ENCODE data around the gene HEATR1. TPM values are rescaled to one million over a fixed set of nuclear protein-coding genes. Genes with fewer than 3 reads are reported as not detected.

The HEATR1 gene
- total RNA-seq, 2 experiments from 2014 or later: 34.4 to 69.0 TPM

GRCh38 chr1:236550961-236551851 lies 53.1 kb downstream of the HEATR1 start:
- no peaks in the 10 kb centered on the region for H3K9me2 ChIP-seq (ENCODE audit: insufficient read depth, low read length)
- H3K27ac ChIP-seq (ENCODE audit: low read depth, low read length, poor library complexity, severe bottlenecking): no peak overlapping the region
- H3K4me3 ChIP-seq (ENCODE audit: low read depth, low read length, poor library complexity, severe bottlenecking): no peak overlapping the region
- no peak overlapping the region for H2AFZ ChIP-seq (ENCODE audit: low read length)
- no peaks in the 10 kb centered on the region for H4K20me1 ChIP-seq (ENCODE audit: insufficient read depth, low read length)
- ChIA-PET CTCF (ENCODE audit: unreplicated experiment) (no interaction called here), POLR2A (interaction anchor here (0.6 to 2.1 kb wide), 4 partner anchors 17 to 1192 kb away, joined by 3 to 5 read pairs (median 4); no protein-coding TSS in a partner anchor)
- no peak for DNase-seq (ENCODE audit: low spot score)
- H3K9me3 ChIP-seq (ENCODE audit: low read length): no peaks in the 10 kb centered on the region
- no peaks in the 10 kb centered on the region for H3K4me1 ChIP-seq (ENCODE audit: insufficient read depth, low read length, poor library complexity, severe bottlenecking)
- peaks cover 99% of the 10 kb centered on the region for H3K36me3 ChIP-seq (ENCODE audit: insufficient read depth, low read length)
- intact Hi-C loops (cut with micrococcal nuclease; ENCODE audit: unreplicated experiment): loop anchor here (5.0 kb wide), 1 partner anchor 36 kb away; no protein-coding TSS in a partner anchor
- H3K4me2 ChIP-seq (ENCODE audit: low read length): no peak overlapping the region
- no peaks in the 10 kb centered on the region for H3K79me2 ChIP-seq (ENCODE audit: insufficient read depth, low read depth, low read length)
- TF ChIP-seq EZH2phosphoT487 (IDR thresholded peaks at IDR 0.05; ENCODE audit: borderline replicate concordance, low read depth, low read length) (no peak), CTCF (conservative IDR thresholded peaks at IDR 0.05; ENCODE audit: low read length) (no peak)
- BruUV-seq (replicated peaks): no TSS peak

DNA sequence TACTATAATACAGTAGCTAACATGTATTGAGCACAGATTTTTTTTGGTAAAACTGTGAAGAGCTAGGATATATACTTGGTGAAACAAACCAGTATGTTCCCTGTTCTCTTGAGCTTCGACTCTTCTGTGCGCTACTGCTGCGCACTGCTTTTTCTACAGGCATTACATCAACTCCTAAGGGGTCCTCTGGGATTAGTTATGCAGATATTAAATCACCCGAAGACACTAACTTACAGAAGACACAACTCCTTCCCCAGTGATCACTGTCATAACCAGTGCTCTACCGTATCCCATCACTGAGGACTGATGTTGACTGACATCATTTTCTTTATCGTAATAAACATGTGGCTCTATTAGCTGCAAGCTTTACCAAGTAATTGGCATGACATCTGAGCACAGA lies 55.9 kb downstream of the HEATR1 start:
- Histone ChIP-seq H3K9me2 (ENCODE audit: insufficient read depth, low read length) (no peaks in the 10 kb centered on the region), H3K4me3 (ENCODE audit: low read depth, low read length, poor library complexity, severe bottlenecking) (no peak overlapping the region), H3K4me2 (ENCODE audit: low read length) (no peak overlapping the region), H3K36me3 (ENCODE audit: insufficient read depth, low read length) (peaks cover 100% of the 10 kb centered on the region), H3K4me1 (ENCODE audit: insufficient read depth, low read length, poor library complexity, severe bottlenecking) (no peaks in the 10 kb centered on the region), H3K79me2 (ENCODE audit: insufficient read depth, low read depth, low read length) (no peaks in the 10 kb centered on the region), H2AFZ (ENCODE audit: low read length) (no peak overlapping the region), H3K27ac (ENCODE audit: low read depth, low read length, poor library complexity, severe bottlenecking) (no peak overlapping the region), H3K9me3 (ENCODE audit: low read length) (no peaks in the 10 kb centered on the region), H4K20me1 (ENCODE audit: insufficient read depth, low read length) (no peaks in the 10 kb centered on the region)
- intact Hi-C loops (cut with micrococcal nuclease; ENCODE audit: unreplicated experiment): no loop called here
- ChIA-PET POLR2A (interaction anchor here (0.9 to 1.3 kb wide), 4 partner anchors 11 to 57 kb away, joined by 3 to 7 read pairs (median 3); partner anchors contain the start of gene HEATR1), CTCF (ENCODE audit: unreplicated experiment) (interaction anchor here (0.6 kb wide), 1 partner anchor 13 kb away, joined by 3 read pairs; no protein-coding TSS in a partner anchor)
- BruUV-seq (replicated peaks): no TSS peak
- DNase-seq (ENCODE audit: low spot score): no peak
- TF ChIP-seq EZH2phosphoT487 (IDR thresholded peaks at IDR 0.05; ENCODE audit: borderline replicate concordance, low read depth, low read length): no peak
- no peak for TF ChIP-seq CTCF (conservative IDR thresholded peaks at IDR 0.05; ENCODE audit: low read length)
